Spleen (tissue), 7 donors: Measurements from ENCODE around the gene RAN.

Experiments used
- POLR2A ChIP-seq, 3 donors: fragments of 450-650 bp; IDR thresholded peaks; one replicate each; pipeline ENCODE4 v1.5.1; 2017; ENCODE audit warnings: antibody characterized with exemption in 3 of 3, mild to moderate bottlenecking in 1 of 3
- POLR2AphosphoS5 ChIP-seq, 3 donors: sonication (generic); formaldehyde crosslinking; IDR thresholded peaks; one replicate each; pipeline ENCODE4 v1.5.1; 2017; ENCODE audit warnings: antibody characterized with exemption in 3 of 3
- TF ChIP-seq, protein P1 (sequence below), 11 experiments: fragments of 200-600 bp in 7 of 11; fragments of 450-650 bp in 4 of 11; sonication (generic) in 4 of 11; IDR thresholded peaks in 8 of 11; conservative IDR thresholded peaks in 3 of 11; 1 replicate in 7 of 11; 2 replicates in 4 of 11; pipeline versions ENCODE4 v1.4.0 to v1.8.0; 2016 to 2021; ENCODE audit warnings: antibody characterized with exemption in 11 of 11, inconsistent platforms in 4 of 11, mild to moderate bottlenecking in 1 of 11
- donor health status: DM: no; HTN: no; CAD: no; lungs with moderate emphysema.
- donor health status: DM: no; HTN: no; CAD: no.
- donor health status: DM: no; HTN: no; CAD: no.

DNA sequence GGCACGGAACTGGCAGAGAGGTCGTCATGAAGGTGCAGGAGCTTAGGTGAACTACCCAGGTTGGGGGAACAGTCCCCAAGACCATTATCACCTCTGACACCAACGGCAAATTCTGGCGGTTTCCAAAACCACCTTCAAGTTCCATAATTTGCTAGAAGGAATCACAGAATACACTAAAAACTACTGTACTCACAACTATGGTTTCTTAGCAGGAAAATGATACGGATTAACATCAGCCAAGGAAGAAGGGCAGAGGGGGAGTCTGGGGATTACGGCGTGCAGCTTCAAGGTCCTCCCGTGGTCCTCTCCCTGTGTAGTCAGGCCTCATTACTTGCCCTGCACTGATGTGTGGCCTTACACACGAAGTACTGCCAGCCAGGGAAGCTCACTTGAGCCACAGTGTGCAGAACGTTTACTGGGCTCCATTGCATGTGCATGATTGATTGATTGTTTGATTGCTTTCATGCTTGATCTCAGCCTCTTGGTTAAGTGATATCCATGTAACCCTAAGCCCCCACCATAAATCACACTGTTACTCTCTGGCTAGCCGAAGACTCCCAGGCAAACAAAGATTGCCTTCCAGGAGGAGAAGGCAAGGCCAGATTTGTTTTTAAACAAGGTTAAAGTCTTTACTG is 32.0 kb upstream of the RAN start:
- TF ChIP-seq, protein P1, sequence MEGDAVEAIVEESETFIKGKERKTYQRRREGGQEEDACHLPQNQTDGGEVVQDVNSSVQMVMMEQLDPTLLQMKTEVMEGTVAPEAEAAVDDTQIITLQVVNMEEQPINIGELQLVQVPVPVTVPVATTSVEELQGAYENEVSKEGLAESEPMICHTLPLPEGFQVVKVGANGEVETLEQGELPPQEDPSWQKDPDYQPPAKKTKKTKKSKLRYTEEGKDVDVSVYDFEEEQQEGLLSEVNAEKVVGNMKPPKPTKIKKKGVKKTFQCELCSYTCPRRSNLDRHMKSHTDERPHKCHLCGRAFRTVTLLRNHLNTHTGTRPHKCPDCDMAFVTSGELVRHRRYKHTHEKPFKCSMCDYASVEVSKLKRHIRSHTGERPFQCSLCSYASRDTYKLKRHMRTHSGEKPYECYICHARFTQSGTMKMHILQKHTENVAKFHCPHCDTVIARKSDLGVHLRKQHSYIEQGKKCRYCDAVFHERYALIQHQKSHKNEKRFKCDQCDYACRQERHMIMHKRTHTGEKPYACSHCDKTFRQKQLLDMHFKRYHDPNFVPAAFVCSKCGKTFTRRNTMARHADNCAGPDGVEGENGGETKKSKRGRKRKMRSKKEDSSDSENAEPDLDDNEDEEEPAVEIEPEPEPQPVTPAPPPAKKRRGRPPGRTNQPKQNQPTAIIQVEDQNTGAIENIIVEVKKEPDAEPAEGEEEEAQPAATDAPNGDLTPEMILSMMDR (IDR thresholded peaks at IDR 0.05 in 8 of 11, conservative IDR thresholded peaks at IDR 0.05 in 3 of 11): no peak
- TF ChIP-seq POLR2AphosphoS5 (IDR thresholded peaks at IDR 0.05) (no peak), POLR2A (IDR thresholded peaks at IDR 0.05) (no peak)
